ENCODE results near the gene SEL1L3. TPM values are rescaled to one million over a fixed set of nuclear protein-coding genes. Genes with fewer than 3 reads are reported as not detected.

SEL1L3 gene
- polyA plus RNA-seq, 1 experiment = 38.7 TPM

GRCh38 chr4:25795566-25796454 lies 67.0 kb downstream of the SEL1L3 start:
- Histone ChIP-seq H3K9me3 (ENCODE audit: control insufficient read depth, insufficient read depth, low read length) (no peaks in the 10 kb centered on the region), H3K4me3 (ENCODE audit: low read depth, low read length) (no peak overlapping the region), H3K27me3 (ENCODE audit: control insufficient read depth, insufficient read depth, low read length) (no peaks in the 10 kb centered on the region), H3K27ac (ENCODE audit: low read depth, low read length) (peak overlapping the region; percentile 31)
- peak; percentile 32 for DNase-seq (ENCODE audit: low read depth, low spot score)
- ChIA-PET CTCF (interaction anchor here (0.5 to 1.5 kb wide), 3 partner anchors 9 to 1320 kb away, joined by 3 to 5 read pairs (median 3); no protein-coding TSS in a partner anchor), POLR2A (interaction anchor here (0.5 to 1.1 kb wide), 2 partner anchors 22 to 612 kb away, joined by 3 to 8 read pairs; no protein-coding TSS in a partner anchor)
- TF ChIP-seq CTCF (IDR thresholded peaks at IDR 0.05; ENCODE audit: low read depth, low read length) = no peak

GRCh38 chr4:25795091-25795490 lies 67.7 kb downstream of the SEL1L3 start:
- POLR2A ChIA-PET = no interaction called here
- Histone ChIP-seq H3K4me3 (ENCODE audit: low read depth, low read length) (no peak overlapping the region), H3K9me3 (ENCODE audit: control insufficient read depth, insufficient read depth, low read length) (no peaks in the 10 kb centered on the region), H3K27ac (ENCODE audit: low read depth, low read length) (no peak overlapping the region), H3K27me3 (ENCODE audit: control insufficient read depth, insufficient read depth, low read length) (no peaks in the 10 kb centered on the region)
- TF ChIP-seq CTCF (IDR thresholded peaks at IDR 0.05; ENCODE audit: low read depth, low read length) = no peak
- DNase-seq (ENCODE audit: low read depth, low spot score) = no peak
- CTCF ChIA-PET = interaction anchor here (0.5 to 1.5 kb wide), 3 partner anchors 8 to 1320 kb away, joined by 3 to 5 read pairs (median 3); no protein-coding TSS in a partner anchor

GRCh38 chr4:25792876-25793275 lies 69.9 kb downstream of the SEL1L3 start:
- no peaks in the 10 kb centered on the region for H3K9me3 ChIP-seq (ENCODE audit: control insufficient read depth, insufficient read depth, low read length)
- no peak overlapping the region for H3K27ac ChIP-seq (ENCODE audit: low read depth, low read length)
- no peaks in the 10 kb centered on the region for H3K27me3 ChIP-seq (ENCODE audit: control insufficient read depth, insufficient read depth, low read length)
- CTCF ChIA-PET = interaction anchor here (0.6 to 1.5 kb wide), 4 partner anchors 10 to 569 kb away, joined by 3 to 8 read pairs (median 3); no protein-coding TSS in a partner anchor
- POLR2A ChIA-PET = no interaction called here
- no peak for TF ChIP-seq CTCF (IDR thresholded peaks at IDR 0.05; ENCODE audit: low read depth, low read length)
- H3K4me3 ChIP-seq (ENCODE audit: low read depth, low read length) = no peak overlapping the region
- DNase-seq (ENCODE audit: low read depth, low spot score) = no peak

GRCh38 chr4:25792200-25792791 lies 70.5 kb downstream of the SEL1L3 start:
- CTCF ChIA-PET = interaction anchor here (0.6 to 1.5 kb wide), 5 partner anchors 10 to 568 kb away, joined by 3 to 8 read pairs (median 3); no protein-coding TSS in a partner anchor
- no peaks in the 10 kb centered on the region for H3K9me3 ChIP-seq (ENCODE audit: control insufficient read depth, insufficient read depth, low read length)
- DNase-seq (ENCODE audit: low read depth, low spot score) = no peak
- H3K27me3 ChIP-seq (ENCODE audit: control insufficient read depth, insufficient read depth, low read length) = no peaks in the 10 kb centered on the region
- H3K27ac ChIP-seq (ENCODE audit: low read depth, low read length) = no peak overlapping the region
- peak; percentile 30 for TF ChIP-seq CTCF (IDR thresholded peaks at IDR 0.05; ENCODE audit: low read depth, low read length)
- H3K4me3 ChIP-seq (ENCODE audit: low read depth, low read length) = no peak overlapping the region
- POLR2A ChIA-PET = no interaction called here

GRCh38 chr4:25790024-25790423 lies 72.8 kb downstream of the SEL1L3 start:
- ChIA-PET CTCF (no interaction called here), POLR2A (no interaction called here)
- Histone ChIP-seq H3K27me3 (ENCODE audit: control insufficient read depth, insufficient read depth, low read length) (no peaks in the 10 kb centered on the region), H3K9me3 (ENCODE audit: control insufficient read depth, insufficient read depth, low read length) (no peaks in the 10 kb centered on the region), H3K27ac (ENCODE audit: low read depth, low read length) (no peak overlapping the region), H3K4me3 (ENCODE audit: low read depth, low read length) (no peak overlapping the region)
- no peak for DNase-seq (ENCODE audit: low read depth, low spot score)
- TF ChIP-seq CTCF (IDR thresholded peaks at IDR 0.05; ENCODE audit: low read depth, low read length) = no peak

All from AG04450 (cell line).